ENCODE results near the gene PPIG. TPM values are rescaled to one million over a fixed set of nuclear protein-coding genes. Genes with fewer than 3 reads are reported as not detected.
"Not testable (repeated sequence)": the region's sequence is repeated elsewhere in the genome, so short reads cannot be mapped to it uniquely, and the experiment has no call there.

Gene PPIG
- total and polyA plus RNA-seq, 8 donors, result 22.0 to 98.8 (median 27.9) TPM

- no peak for DNase-seq
- Histone ChIP-seq H3K27ac (no peak overlapping the region), H3K27me3 (no peaks in the 10 kb centered on the region), H3K4me1 (peaks cover 0 to 36% (median 12%) of the 10 kb centered on the region in 4 donors), H3K36me3 (peaks cover 4 to 20% (median 11%) of the 10 kb centered on the region in 4 donors), H3K4me3 (no peak overlapping the region), H3K9me3 (no peaks in the 10 kb centered on the region)
- TF ChIP-seq CTCF (IDR thresholded peaks at IDR 0.05) (no peak), EP300 (IDR thresholded peaks at IDR 0.05) (no peak), POLR2A (IDR thresholded peaks at IDR 0.05) (no peak), POLR2AphosphoS5 (IDR thresholded peaks at IDR 0.05) (no peak)
- intact Hi-C loops (cut with DNase I; ENCODE audit: low total_unique reads), result no loop called here
These were observed 15.4 kb downstream of the PPIG start for GRCh38 chr2:169599568-169599967.

GRCh38 chr2:169609264-169609663, 25.1 kb downstream of the PPIG start:
- WGBS, 5 donors, result 83 to 94% (median 87%) methylated on average over 2 of the region's 2 CpGs
- H3K9me3 ChIP-seq, result no peaks in the 10 kb centered on the region
- TF ChIP-seq EP300 (IDR thresholded peaks at IDR 0.05) (no peak), POLR2A (IDR thresholded peaks at IDR 0.05) (no peak)
- no peak overlapping the region for H3K4me3 ChIP-seq
- no peak for DNase-seq
- no peaks in the 10 kb centered on the region for H3K27me3 ChIP-seq
- peaks cover 46 to 100% (median 99%) of the 10 kb centered on the region in 4 donors for H3K36me3 ChIP-seq
- no peak overlapping the region for H3K27ac ChIP-seq
- intact Hi-C loops (cut with DNase I; ENCODE audit: low total_unique reads), result no loop called here
- H3K4me1 ChIP-seq, result no peaks in the 10 kb centered on the region

- Histone ChIP-seq H3K9me3 (no peaks in the 10 kb centered on the region), H3K27me3 (no peaks in the 10 kb centered on the region), H3K36me3 (peaks cover 32 to 99% (median 98%) of the 10 kb centered on the region in 4 donors), H3K27ac (no peak overlapping the region), H3K4me3 (no peak overlapping the region), H3K4me1 (no peaks in the 10 kb centered on the region)
- intact Hi-C loops (cut with DNase I; ENCODE audit: low total_unique reads), result no loop called here
- 78 to 89% (median 84%) methylated on average over 2 of the region's 2 CpGs for WGBS, 5 donors
- no peak for TF ChIP-seq POLR2AphosphoS5 (IDR thresholded peaks at IDR 0.05)
- no peak for TF ChIP-seq EP300 (IDR thresholded peaks at IDR 0.05)
- no peak for TF ChIP-seq CTCF (IDR thresholded peaks at IDR 0.05)
- TF ChIP-seq POLR2A (IDR thresholded peaks at IDR 0.05), result no peak
- no peak for DNase-seq
These were observed 29.7 kb downstream of the PPIG start for GRCh38 chr2:169613876-169614275.

GRCh38 chr2:169615982-169616381, 31.8 kb downstream of the PPIG start:
- WGBS, 5 donors, result 96 to 100% (median 97%) methylated on average over 1 of the region's 1 CpG
- H3K4me1 ChIP-seq; H3K27me3 ChIP-seq; H3K9me3 ChIP-seq; H3K27ac ChIP-seq; DNase-seq; H3K4me3 ChIP-seq; intact Hi-C loops (cut with DNase I; ENCODE audit: low total_unique reads): not testable (repeated sequence)
- H3K36me3 ChIP-seq, result peaks cover 22 to 92% (median 81%) of the 10 kb centered on the region in 4 donors

- no peak for TF ChIP-seq CTCF (IDR thresholded peaks at IDR 0.05)
- WGBS, 5 donors, result 57 to 60% (median 59%) methylated on average over 3 of the region's 3 CpGs
- H3K4me3 ChIP-seq, result no peak overlapping the region
- no peaks in the 10 kb centered on the region for H3K27me3 ChIP-seq
- H3K4me1 ChIP-seq, result no peaks in the 10 kb centered on the region
- DNase-seq, result no peak
- no peak overlapping the region for H3K27ac ChIP-seq
- intact Hi-C loops (cut with DNase I; ENCODE audit: low total_unique reads), result no loop called here
- H3K36me3 ChIP-seq, result peaks cover 15 to 92% (median 77%) of the 10 kb centered on the region in 4 donors
- H3K9me3 ChIP-seq, result no peaks in the 10 kb centered on the region
These were observed 35.8 kb downstream of the PPIG start for GRCh38 chr2:169619946-169620345.

Measured in stomach (tissue), 9 donors.